Measurements from ENCODE around the gene MRPL37. TPM values are rescaled to one million over a fixed set of nuclear protein-coding genes. Genes with fewer than 3 reads are reported as not detected.

MRPL37 gene
- total RNA-seq, 5 donors from 2014 or later (not counting 1 experiment from before 2014, with no cell fraction given), result 27.4 to 45.7 (median 40.6) TPM

- 93% methylated on average over 8 of the region's 8 CpGs for WGBS (ENCODE audit: insufficient coverage)
- POLR2A ChIA-PET, result no interaction called here
- CTCF ChIA-PET, result no interaction called here
- DNase-seq, result no peak
- no peak overlapping the region for H3K4me3 ChIP-seq (ENCODE audit: control insufficient read depth in 1 of 2, extremely low read depth in 1 of 2, low read length in 1 of 2)
- no peak overlapping the region for H3K27ac Mint-ChIP-seq
- peaks cover 12% of the 10 kb centered on the region for H3K36me3 Mint-ChIP-seq
- peaks cover 7 to 15% of the 10 kb centered on the region in 2 donors for H3K36me3 ChIP-seq (ENCODE audit: control insufficient read depth in 2 of 2, extremely low read depth in 1 of 2, insufficient read depth in 1 of 2, low read length in 1 of 2)
- no peak overlapping the region for H3K4me3 Mint-ChIP-seq
- no peaks in the 10 kb centered on the region for H3K4me1 Mint-ChIP-seq
- no peak for ATAC-seq (replicated peaks in 1 of 4)
- no peaks in the 10 kb centered on the region for H3K9me3 Mint-ChIP-seq
- no peaks in the 10 kb centered on the region for H3K27me3 Mint-ChIP-seq
- no peaks in the 10 kb centered on the region for H3K4me1 ChIP-seq (ENCODE audit: control insufficient read depth in 1 of 2, extremely low read depth in 1 of 2, insufficient read depth in 2 of 2, low read length in 2 of 2)
- H3K27me3 ChIP-seq (replicated peaks in 1 of 2; ENCODE audit: control insufficient read depth in 2 of 2, extremely low read depth in 1 of 2, insufficient read depth in 2 of 2, low read length in 1 of 2), result no peaks in the 10 kb centered on the region
- no peak overlapping the region for H3K27ac ChIP-seq (ENCODE audit: low read length)
- no peaks in the 10 kb centered on the region for H3K9me3 ChIP-seq
These were observed 22.2 kb upstream of the MRPL37 start for GRCh38 chr1:54177726-54178125.

GRCh38 chr1:54178296-54179070 lies 21.5 kb upstream of the MRPL37 start:
- ChIA-PET CTCF (no interaction called here), POLR2A (no interaction called here)
- H3K27ac Mint-ChIP-seq, result no peak overlapping the region
- no peak overlapping the region for H3K4me3 Mint-ChIP-seq
- no peaks in the 10 kb centered on the region for H3K4me1 Mint-ChIP-seq
- no peak overlapping the region for H3K27ac ChIP-seq (ENCODE audit: low read length)
- H3K36me3 Mint-ChIP-seq, result peaks cover 12% of the 10 kb centered on the region
- 90% methylated on average over 9 of the region's 9 CpGs for WGBS (ENCODE audit: insufficient coverage)
- H3K27me3 ChIP-seq (replicated peaks in 1 of 2; ENCODE audit: control insufficient read depth in 2 of 2, extremely low read depth in 1 of 2, insufficient read depth in 2 of 2, low read length in 1 of 2), result no peaks in the 10 kb centered on the region
- ATAC-seq (replicated peaks in 1 of 4), result no peak
- no peaks in the 10 kb centered on the region for H3K9me3 Mint-ChIP-seq
- H3K9me3 ChIP-seq, result no peaks in the 10 kb centered on the region
- H3K27me3 Mint-ChIP-seq, result no peaks in the 10 kb centered on the region
- no peaks in the 10 kb centered on the region for H3K4me1 ChIP-seq (ENCODE audit: control insufficient read depth in 1 of 2, extremely low read depth in 1 of 2, insufficient read depth in 2 of 2, low read length in 2 of 2)
- no peak for DNase-seq
- H3K4me3 ChIP-seq (ENCODE audit: control insufficient read depth in 1 of 2, extremely low read depth in 1 of 2, low read length in 1 of 2), result no peak overlapping the region
- H3K36me3 ChIP-seq (ENCODE audit: control insufficient read depth in 2 of 2, extremely low read depth in 1 of 2, insufficient read depth in 1 of 2, low read length in 1 of 2), result peaks cover 7 to 15% of the 10 kb centered on the region in 2 donors

- Mint-ChIP-seq H3K4me3 (no peak overlapping the region), H3K27me3 (no peaks in the 10 kb centered on the region), H3K36me3 (peaks cover 23% of the 10 kb centered on the region), H3K4me1 (no peaks in the 10 kb centered on the region), H3K27ac (no peak overlapping the region), H3K9me3 (no peaks in the 10 kb centered on the region)
- Histone ChIP-seq H3K9me3 (no peaks in the 10 kb centered on the region), H3K4me3 (ENCODE audit: control insufficient read depth in 1 of 2, extremely low read depth in 1 of 2, low read length in 1 of 2) (no peak overlapping the region), H3K27me3 (replicated peaks in 1 of 2; ENCODE audit: control insufficient read depth in 2 of 2, extremely low read depth in 1 of 2, insufficient read depth in 2 of 2, low read length in 1 of 2) (no peaks in the 10 kb centered on the region), H3K4me1 (ENCODE audit: control insufficient read depth in 1 of 2, extremely low read depth in 1 of 2, insufficient read depth in 2 of 2, low read length in 2 of 2) (no peaks in the 10 kb centered on the region), H3K27ac (ENCODE audit: low read length) (no peak overlapping the region), H3K36me3 (ENCODE audit: control insufficient read depth in 2 of 2, extremely low read depth in 1 of 2, insufficient read depth in 1 of 2, low read length in 1 of 2) (peaks cover 11 to 15% of the 10 kb centered on the region in 2 donors)
- ChIA-PET POLR2A (no interaction called here), CTCF (interaction anchor here in 1 of 2 donors (1.2 kb wide), 1 partner anchor 308 kb away, joined by 3 read pairs; no protein-coding TSS in a partner anchor)
- DNase-seq, result no peak
- 94% methylated on average over 2 of the region's 5 CpGs for WGBS (ENCODE audit: insufficient coverage)
- ATAC-seq (replicated peaks in 1 of 4), result no peak
These were observed 19.1 kb upstream of the MRPL37 start for GRCh38 chr1:54180701-54181360.

- Mint-ChIP-seq H3K9me3 (no peaks in the 10 kb centered on the region), H3K27ac (no peak overlapping the region), H3K4me1 (no peaks in the 10 kb centered on the region), H3K36me3 (peaks cover 43% of the 10 kb centered on the region), H3K27me3 (no peaks in the 10 kb centered on the region), H3K4me3 (no peak overlapping the region)
- CTCF ChIA-PET, result interaction anchor here in 1 of 2 donors (0.6 kb wide), 1 partner anchor 188 kb away, joined by 4 read pairs; no protein-coding TSS in a partner anchor
- no peak for ATAC-seq (replicated peaks in 1 of 4)
- no peaks in the 10 kb centered on the region for H3K4me1 ChIP-seq (ENCODE audit: control insufficient read depth in 1 of 2, extremely low read depth in 1 of 2, insufficient read depth in 2 of 2, low read length in 2 of 2)
- no peak for DNase-seq
- H3K27ac ChIP-seq (ENCODE audit: low read length), result no peak overlapping the region
- POLR2A ChIA-PET, result no interaction called here
- WGBS (ENCODE audit: insufficient coverage), result no CpG with 5 or more reads among the region's 3 CpGs
- H3K36me3 ChIP-seq (ENCODE audit: control insufficient read depth in 2 of 2, extremely low read depth in 1 of 2, insufficient read depth in 1 of 2, low read length in 1 of 2), result peaks cover 8 to 15% of the 10 kb centered on the region in 2 donors
- no peak overlapping the region for H3K4me3 ChIP-seq (ENCODE audit: control insufficient read depth in 1 of 2, extremely low read depth in 1 of 2, low read length in 1 of 2)
- no peaks in the 10 kb centered on the region for H3K27me3 ChIP-seq (replicated peaks in 1 of 2; ENCODE audit: control insufficient read depth in 2 of 2, extremely low read depth in 1 of 2, insufficient read depth in 2 of 2, low read length in 1 of 2)
- no peaks in the 10 kb centered on the region for H3K9me3 ChIP-seq
These were observed 13.9 kb upstream of the MRPL37 start for GRCh38 chr1:54186056-54186455.

- WGBS (ENCODE audit: insufficient coverage), result no CpG with 5 or more reads among the region's 1 CpG
These were observed 11.7 kb upstream of the MRPL37 start for GRCh38 chr1:54188291-54188690.

GRCh38 chr1:54190526-54190925 lies 9.4 kb upstream of the MRPL37 start:
- WGBS (ENCODE audit: insufficient coverage), result 97% methylated on average over 9 of the region's 9 CpGs
- ATAC-seq (replicated peaks in 1 of 4), result no peak
- Mint-ChIP-seq H3K4me3 (no peak overlapping the region), H3K27ac (no peak overlapping the region), H3K9me3 (no peaks in the 10 kb centered on the region), H3K27me3 (no peaks in the 10 kb centered on the region), H3K36me3 (peaks cover 52% of the 10 kb centered on the region), H3K4me1 (no peaks in the 10 kb centered on the region)
- ChIA-PET POLR2A (no interaction called here), CTCF (no interaction called here)
- no peak for DNase-seq
- Histone ChIP-seq H3K9me3 (no peaks in the 10 kb centered on the region), H3K27ac (ENCODE audit: low read length) (no peak overlapping the region), H3K27me3 (replicated peaks in 1 of 2; ENCODE audit: control insufficient read depth in 2 of 2, extremely low read depth in 1 of 2, insufficient read depth in 2 of 2, low read length in 1 of 2) (no peaks in the 10 kb centered on the region), H3K36me3 (ENCODE audit: control insufficient read depth in 2 of 2, extremely low read depth in 1 of 2, insufficient read depth in 1 of 2, low read length in 1 of 2) (peaks cover 2 to 31% of the 10 kb centered on the region in 2 donors), H3K4me1 (ENCODE audit: control insufficient read depth in 1 of 2, extremely low read depth in 1 of 2, insufficient read depth in 2 of 2, low read length in 2 of 2) (no peaks in the 10 kb centered on the region), H3K4me3 (ENCODE audit: control insufficient read depth in 1 of 2, extremely low read depth in 1 of 2, low read length in 1 of 2) (no peak overlapping the region)

More at GRCh38 chr1:54188291-54188690, 11.7 kb upstream of the MRPL37 start:
- no peaks in the 10 kb centered on the region for H3K9me3 Mint-ChIP-seq
- no peaks in the 10 kb centered on the region for H3K27me3 Mint-ChIP-seq
- H3K4me3 Mint-ChIP-seq, result no peak overlapping the region
- no peak overlapping the region for H3K4me3 ChIP-seq (ENCODE audit: control insufficient read depth in 1 of 2, extremely low read depth in 1 of 2, low read length in 1 of 2)
- DNase-seq (no peak), ATAC-seq (replicated peaks in 1 of 4) (no peak)
- peaks cover 8 to 20% of the 10 kb centered on the region in 2 donors for H3K36me3 ChIP-seq (ENCODE audit: control insufficient read depth in 2 of 2, extremely low read depth in 1 of 2, insufficient read depth in 1 of 2, low read length in 1 of 2)
- H3K27ac ChIP-seq (ENCODE audit: low read length), result no peak overlapping the region
- no peaks in the 10 kb centered on the region for H3K4me1 Mint-ChIP-seq
- H3K27me3 ChIP-seq (replicated peaks in 1 of 2; ENCODE audit: control insufficient read depth in 2 of 2, extremely low read depth in 1 of 2, insufficient read depth in 2 of 2, low read length in 1 of 2), result no peaks in the 10 kb centered on the region
- no peak overlapping the region for H3K27ac Mint-ChIP-seq
- ChIA-PET POLR2A (no interaction called here), CTCF (no interaction called here)
- H3K36me3 Mint-ChIP-seq, result peaks cover 52% of the 10 kb centered on the region
- no peaks in the 10 kb centered on the region for H3K9me3 ChIP-seq
- H3K4me1 ChIP-seq (ENCODE audit: control insufficient read depth in 1 of 2, extremely low read depth in 1 of 2, insufficient read depth in 2 of 2, low read length in 2 of 2), result no peaks in the 10 kb centered on the region
